ENCODE data around the gene CYP4V2.

CYP4V2 gene

GRCh38 chr4:186191200-186192065, at the start of gene CYP4V2:
Gene CYP4V2, plus strand, starts transcription at chr4:186191567. Its CDS starts 257 bp downstream, at chr4:186191824.
- DNase-seq: peak; percentile 93

- peak; percentile 92 for DNase-seq
Measured at GRCh38 chr4:186144198-186144945, 47.0 kb upstream of the CYP4V2 start.

GRCh38 chr4:186144946-186145569, 46.3 kb upstream of the CYP4V2 start:
- DNase-seq: peak; percentile 84

GRCh38 chr4:186146458-186146857, 44.9 kb upstream of the CYP4V2 start:
- DNase-seq: no peak

GRCh38 chr4:186148336-186148975, 42.9 kb upstream of the CYP4V2 start:
- DNase-seq: no peak

GRCh38 chr4:186149872-186150271, 41.5 kb upstream of the CYP4V2 start:
- DNase-seq: no peak

- DNase-seq: no peak
Measured at GRCh38 chr4:186150926-186151325, 40.4 kb upstream of the CYP4V2 start.

- DNase-seq: no peak
Measured at GRCh38 chr4:186151499-186151898, 39.9 kb upstream of the CYP4V2 start.

- peak; percentile 60 for DNase-seq
Measured at GRCh38 chr4:186158021-186158813, 33.1 kb upstream of the CYP4V2 start.

GRCh38 chr4:186158966-186159365, 32.4 kb upstream of the CYP4V2 start:
- no peak for DNase-seq

- DNase-seq: no peak
Measured at GRCh38 chr4:186159613-186160012, 31.8 kb upstream of the CYP4V2 start.

GRCh38 chr4:186161138-186161537, 30.2 kb upstream of the CYP4V2 start:
- DNase-seq: peak; percentile 1

GRCh38 chr4:186166852-186167512, 24.4 kb upstream of the CYP4V2 start:
- DNase-seq: no peak

- DNase-seq: no peak
Measured at GRCh38 chr4:186167605-186168004, 23.8 kb upstream of the CYP4V2 start.

GRCh38 chr4:186168750-186169149, 22.6 kb upstream of the CYP4V2 start:
- no peak for DNase-seq

- DNase-seq: peak; percentile 74
Measured at GRCh38 chr4:186169333-186169944, 21.9 kb upstream of the CYP4V2 start.

- no peak for DNase-seq
Measured at GRCh38 chr4:186169945-186170802, 21.2 kb upstream of the CYP4V2 start.

GRCh38 chr4:186170966-186171365, 20.4 kb upstream of the CYP4V2 start:
- DNase-seq: no peak

- no peak for DNase-seq
Measured at GRCh38 chr4:186172546-186172945, 18.8 kb upstream of the CYP4V2 start.

GRCh38 chr4:186188107-186188506, 3.3 kb upstream of the CYP4V2 start:
- DNase-seq: peak; percentile 0

All from eye (tissue), 1 donor.